Activated CD4-positive, alpha-beta memory T cell treated with anti-CD3 and anti-CD28 coated beads for 36 hours (primary cell): ENCODE data around the gene FARP1. TPM values are rescaled to one million over a fixed set of nuclear protein-coding genes. Genes with fewer than 3 reads are reported as not detected.

ENCODE experiments used
- CTCF ChIA-PET: fragments of 350-600 bp; sonication (Branson Sonifier 250); formaldehyde crosslinking; loops from one replicate; lab custom pipeline; 2021; ENCODE audit warnings: antibody characterized with exemption, inconsistent platforms; lab: Charles Lee
- POLR2A ChIA-PET: fragments of 350-600 bp; sonication (Branson Sonifier 250); formaldehyde crosslinking; loops from one replicate; lab custom pipeline; 2021; ENCODE audit warnings: antibody characterized with exemption; lab: Charles Lee
- DNase-seq: peaks from one replicate; pipeline ENCODE4 v3.0.0-alpha.2; 2020
- H3K27ac Mint-ChIP-seq: one replicate; pipeline ENCODE4 v1.8.0; 2021; ENCODE audit warnings: mixed read lengths
- H3K27me3 Mint-ChIP-seq: one replicate; pipeline ENCODE4 v1.8.0; 2021; ENCODE audit warnings: mixed read lengths
- H3K36me3 Mint-ChIP-seq: one replicate; pipeline ENCODE4 v1.8.0; 2021; ENCODE audit warnings: mixed read lengths
- H3K4me1 Mint-ChIP-seq: one replicate; pipeline ENCODE4 v1.8.0; 2021; ENCODE audit warnings: low read depth, mixed read lengths
- H3K4me3 Mint-ChIP-seq: one replicate; pipeline ENCODE4 v1.8.0; 2021; ENCODE audit warnings: mild to moderate bottlenecking, mixed read lengths
- H3K9me3 Mint-ChIP-seq: one replicate; pipeline ENCODE4 v1.8.0; 2021; ENCODE audit warnings: mixed read lengths
- intact Hi-C: fragments of 100-400 bp; cut with micrococcal nuclease; formaldehyde crosslinking; loops from one replicate; pipeline ENCODE4 v1.15.1; 2023
- total RNA-seq, 2 experiments: library from RNA; stranded (reverse); gene quantifications; one replicate each; pipeline ENCODE4 v1.2.3, GENCODE V29; 2021

FARP1 gene
- total RNA-seq, 2 experiments from 2014 or later = 0.56 to 0.64 TPM

- Mint-ChIP-seq H3K36me3 (peaks cover 10% of the 10 kb centered on the region), H3K4me1 (peaks cover 98% of the 10 kb centered on the region), H3K27me3 (no peaks in the 10 kb centered on the region), H3K27ac (peak overlapping the region; percentile 83), H3K4me3 (no peak overlapping the region), H3K9me3 (no peaks in the 10 kb centered on the region)
- POLR2A ChIA-PET = interaction anchor here (1.1 to 2.3 kb wide), 5 partner anchors 9 to 92 kb away, joined by 3 to 10 read pairs (median 6); partner anchors contain the start of gene STK24
- no peak for DNase-seq
- CTCF ChIA-PET = interaction anchor here (1.0 to 6.3 kb wide), 5 partner anchors 11 to 168 kb away, joined by 3 to 41 read pairs (median 3); no protein-coding TSS in a partner anchor
- intact Hi-C loops = loop anchor here (1.0 kb wide), 2 partner anchors 19 to 24 kb away; no protein-coding TSS in a partner anchor
Measured at GRCh38 chr13:98485561-98485960, 342.7 kb downstream of the FARP1 start.

- Mint-ChIP-seq H3K36me3 (peaks cover 8% of the 10 kb centered on the region), H3K9me3 (no peaks in the 10 kb centered on the region), H3K4me1 (peaks cover 96% of the 10 kb centered on the region), H3K27me3 (no peaks in the 10 kb centered on the region), H3K27ac (peak overlapping the region; percentile 35), H3K4me3 (no peak overlapping the region)
- POLR2A ChIA-PET = no interaction called here
- no peak for DNase-seq
- intact Hi-C loops = no loop called here
- CTCF ChIA-PET = no interaction called here
Measured at GRCh38 chr13:98486412-98486811, 343.5 kb downstream of the FARP1 start.

GRCh38 chr13:98487016-98487415 is 344.1 kb downstream of the FARP1 start:
- no peak for DNase-seq
- intact Hi-C loops = no loop called here
- POLR2A ChIA-PET = no interaction called here
- CTCF ChIA-PET = no interaction called here
- Mint-ChIP-seq H3K4me3 (no peak overlapping the region), H3K9me3 (no peaks in the 10 kb centered on the region), H3K27ac (peak overlapping the region; percentile 35), H3K4me1 (peaks cover 94% of the 10 kb centered on the region), H3K36me3 (peaks cover 7% of the 10 kb centered on the region), H3K27me3 (no peaks in the 10 kb centered on the region)

- intact Hi-C loops = no loop called here
- POLR2A ChIA-PET = no interaction called here
- DNase-seq = no peak
- Mint-ChIP-seq H3K36me3 (peaks cover 7% of the 10 kb centered on the region), H3K9me3 (no peaks in the 10 kb centered on the region), H3K4me1 (peaks cover 94% of the 10 kb centered on the region), H3K4me3 (no peak overlapping the region), H3K27ac (peak overlapping the region; percentile 10), H3K27me3 (no peaks in the 10 kb centered on the region)
- CTCF ChIA-PET = interaction anchor here (1.5 kb wide), 1 partner anchor 42 kb away, joined by 4 read pairs; no protein-coding TSS in a partner anchor
Measured at GRCh38 chr13:98487522-98487921, 344.6 kb downstream of the FARP1 start.

GRCh38 chr13:98488736-98489135 is 345.8 kb downstream of the FARP1 start:
- CTCF ChIA-PET = interaction anchor here (0.6 to 1.5 kb wide), 2 partner anchors 43 to 48 kb away, joined by 3 to 4 read pairs; no protein-coding TSS in a partner anchor
- Mint-ChIP-seq H3K27me3 (no peaks in the 10 kb centered on the region), H3K36me3 (peaks cover 4% of the 10 kb centered on the region), H3K9me3 (no peaks in the 10 kb centered on the region), H3K4me1 (peaks cover 93% of the 10 kb centered on the region), H3K27ac (no peak overlapping the region), H3K4me3 (no peak overlapping the region)
- intact Hi-C loops = no loop called here
- POLR2A ChIA-PET = interaction anchor here (1.1 kb wide), 1 partner anchor 12 kb away, joined by 4 read pairs; no protein-coding TSS in a partner anchor
- no peak for DNase-seq

GRCh38 chr13:98489446-98490194 is 346.7 kb downstream of the FARP1 start:
- Mint-ChIP-seq H3K9me3 (no peaks in the 10 kb centered on the region), H3K27ac (peak overlapping the region; percentile 63), H3K36me3 (peaks cover 7% of the 10 kb centered on the region), H3K4me3 (no peak overlapping the region), H3K27me3 (no peaks in the 10 kb centered on the region), H3K4me1 (peaks cover 87% of the 10 kb centered on the region)
- DNase-seq = no peak
- intact Hi-C loops = no loop called here
- POLR2A ChIA-PET = interaction anchor here (1.1 kb wide), 1 partner anchor 12 kb away, joined by 4 read pairs; no protein-coding TSS in a partner anchor
- CTCF ChIA-PET = interaction anchor here (1.4 kb wide), 1 partner anchor 19 kb away, joined by 3 read pairs; no protein-coding TSS in a partner anchor

GRCh38 chr13:98490195-98490836 is 347.4 kb downstream of the FARP1 start:
- H3K36me3 Mint-ChIP-seq = peaks cover 8% of the 10 kb centered on the region
- DNase-seq = no peak
- ChIA-PET CTCF (interaction anchor here (1.4 kb wide), 1 partner anchor 18 kb away, joined by 3 read pairs; no protein-coding TSS in a partner anchor), POLR2A (interaction anchor here (1.1 kb wide), 1 partner anchor 11 kb away, joined by 4 read pairs; no protein-coding TSS in a partner anchor)
- H3K27me3 Mint-ChIP-seq = no peaks in the 10 kb centered on the region
- peaks cover 83% of the 10 kb centered on the region for H3K4me1 Mint-ChIP-seq
- peak overlapping the region; percentile 63 for H3K27ac Mint-ChIP-seq
- no peak overlapping the region for H3K4me3 Mint-ChIP-seq
- intact Hi-C loops = no loop called here
- no peaks in the 10 kb centered on the region for H3K9me3 Mint-ChIP-seq

- H3K36me3 Mint-ChIP-seq = peaks cover 8% of the 10 kb centered on the region
- ChIA-PET POLR2A (interaction anchor here (1.1 kb wide), 1 partner anchor 11 kb away, joined by 4 read pairs; no protein-coding TSS in a partner anchor), CTCF (interaction anchor here (0.7 kb wide), 1 partner anchor 39 kb away, joined by 3 read pairs; no protein-coding TSS in a partner anchor)
- no peak for DNase-seq
- peaks cover 80% of the 10 kb centered on the region for H3K4me1 Mint-ChIP-seq
- H3K27ac Mint-ChIP-seq = no peak overlapping the region
- H3K27me3 Mint-ChIP-seq = no peaks in the 10 kb centered on the region
- H3K9me3 Mint-ChIP-seq = no peaks in the 10 kb centered on the region
- intact Hi-C loops = no loop called here
- no peak overlapping the region for H3K4me3 Mint-ChIP-seq
Measured at GRCh38 chr13:98490866-98491265, 348.0 kb downstream of the FARP1 start.

GRCh38 chr13:98492335-98493041 is 349.6 kb downstream of the FARP1 start:
- ChIA-PET POLR2A (interaction anchor here (1.0 kb wide), 1 partner anchor 12 kb away, joined by 5 read pairs; no protein-coding TSS in a partner anchor), CTCF (no interaction called here)
- Mint-ChIP-seq H3K27ac (peak overlapping the region; percentile 33), H3K36me3 (peaks cover 10% of the 10 kb centered on the region), H3K4me3 (no peak overlapping the region), H3K9me3 (no peaks in the 10 kb centered on the region), H3K4me1 (peaks cover 80% of the 10 kb centered on the region), H3K27me3 (no peaks in the 10 kb centered on the region)
- no peak for DNase-seq
- intact Hi-C loops = no loop called here

GRCh38 chr13:98493042-98493712 is 350.3 kb downstream of the FARP1 start:
- ChIA-PET CTCF (interaction anchor here (1.2 kb wide), 1 partner anchor 16 kb away, joined by 4 read pairs; no protein-coding TSS in a partner anchor), POLR2A (interaction anchor here (1.5 kb wide), 1 partner anchor 28 kb away, joined by 4 read pairs; no protein-coding TSS in a partner anchor)
- H3K4me1 Mint-ChIP-seq = peaks cover 81% of the 10 kb centered on the region
- peaks cover 13% of the 10 kb centered on the region for H3K36me3 Mint-ChIP-seq
- H3K4me3 Mint-ChIP-seq = no peak overlapping the region
- no peaks in the 10 kb centered on the region for H3K9me3 Mint-ChIP-seq
- no peaks in the 10 kb centered on the region for H3K27me3 Mint-ChIP-seq
- intact Hi-C loops = no loop called here
- no peak for DNase-seq
- H3K27ac Mint-ChIP-seq = peak overlapping the region; percentile 3

- H3K4me3 Mint-ChIP-seq = no peak overlapping the region
- ChIA-PET POLR2A (interaction anchor here (1.5 kb wide), 1 partner anchor 27 kb away, joined by 4 read pairs; no protein-coding TSS in a partner anchor), CTCF (interaction anchor here (0.9 kb wide), 1 partner anchor 159 kb away, joined by 4 read pairs; no protein-coding TSS in a partner anchor)
- H3K4me1 Mint-ChIP-seq = peaks cover 68% of the 10 kb centered on the region
- peaks cover 19% of the 10 kb centered on the region for H3K36me3 Mint-ChIP-seq
- intact Hi-C loops = no loop called here
- H3K27me3 Mint-ChIP-seq = no peaks in the 10 kb centered on the region
- no peak for DNase-seq
- no peaks in the 10 kb centered on the region for H3K9me3 Mint-ChIP-seq
- no peak overlapping the region for H3K27ac Mint-ChIP-seq
Measured at GRCh38 chr13:98494769-98495168, 351.9 kb downstream of the FARP1 start.
